ENCODE measurements around the gene PKNOX2. TPM values are rescaled to one million over a fixed set of nuclear protein-coding genes. Genes with fewer than 3 reads are reported as not detected.

The PKNOX2 gene
- total RNA-seq, 1 experiment from 2014 or later = 3.7 TPM

DNA sequence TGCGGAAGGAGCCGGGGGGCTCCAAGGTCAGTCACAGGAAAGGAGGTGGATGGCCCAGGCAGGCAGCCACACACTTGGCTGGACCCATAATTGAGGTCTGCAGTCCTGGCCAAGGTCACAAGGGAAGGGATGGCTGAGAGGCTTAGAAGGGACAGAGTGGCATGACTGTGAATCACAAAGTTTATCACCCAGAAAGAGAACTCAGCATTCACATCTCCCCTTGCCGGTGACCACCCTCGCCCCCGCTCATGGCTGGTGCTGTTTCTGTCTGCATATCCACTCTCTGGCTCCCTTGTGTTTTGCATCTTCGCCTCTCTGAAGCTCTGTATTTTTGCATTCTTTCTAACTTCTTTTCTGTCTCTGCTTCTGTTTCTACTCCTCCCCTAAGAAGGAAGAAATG, 214.0 kb downstream of the PKNOX2 start (continued):
- TF ChIP-seq OVOL2 (CRISPR knock-in tag; IDR thresholded peaks at IDR 0.05; ENCODE audit: borderline replicate concordance) = no peak
- TF ChIP-seq ELF4 (CRISPR knock-in tag; IDR thresholded peaks at IDR 0.05; ENCODE audit: low read depth) = no peak
- no peak for TF ChIP-seq SMAD3 (CRISPR knock-in tag; IDR thresholded peaks at IDR 0.05; ENCODE audit: borderline replicate concordance)
- no peak for TF ChIP-seq ZNF532 (CRISPR knock-in tag; IDR thresholded peaks at IDR 0.05; ENCODE audit: borderline replicate concordance)
- TF ChIP-seq MAX (CRISPR knock-in tag; IDR thresholded peaks at IDR 0.05) = no peak
- no peak for TF ChIP-seq TEAD4 (CRISPR knock-in tag; IDR thresholded peaks at IDR 0.05)
- no peak for TF ChIP-seq E2F5 (CRISPR knock-in tag; IDR thresholded peaks at IDR 0.05)
- TF ChIP-seq, protein P1, sequence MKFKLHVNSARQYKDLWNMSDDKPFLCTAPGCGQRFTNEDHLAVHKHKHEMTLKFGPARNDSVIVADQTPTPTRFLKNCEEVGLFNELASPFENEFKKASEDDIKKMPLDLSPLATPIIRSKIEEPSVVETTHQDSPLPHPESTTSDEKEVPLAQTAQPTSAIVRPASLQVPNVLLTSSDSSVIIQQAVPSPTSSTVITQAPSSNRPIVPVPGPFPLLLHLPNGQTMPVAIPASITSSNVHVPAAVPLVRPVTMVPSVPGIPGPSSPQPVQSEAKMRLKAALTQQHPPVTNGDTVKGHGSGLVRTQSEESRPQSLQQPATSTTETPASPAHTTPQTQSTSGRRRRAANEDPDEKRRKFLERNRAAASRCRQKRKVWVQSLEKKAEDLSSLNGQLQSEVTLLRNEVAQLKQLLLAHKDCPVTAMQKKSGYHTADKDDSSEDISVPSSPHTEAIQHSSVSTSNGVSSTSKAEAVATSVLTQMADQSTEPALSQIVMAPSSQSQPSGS (CRISPR knock-in tag; IDR thresholded peaks at IDR 0.05; ENCODE audit: borderline replicate concordance, low read depth) = no peak
- TF ChIP-seq CREB1 (CRISPR knock-in tag; IDR thresholded peaks at IDR 0.05) = no peak

DNA sequence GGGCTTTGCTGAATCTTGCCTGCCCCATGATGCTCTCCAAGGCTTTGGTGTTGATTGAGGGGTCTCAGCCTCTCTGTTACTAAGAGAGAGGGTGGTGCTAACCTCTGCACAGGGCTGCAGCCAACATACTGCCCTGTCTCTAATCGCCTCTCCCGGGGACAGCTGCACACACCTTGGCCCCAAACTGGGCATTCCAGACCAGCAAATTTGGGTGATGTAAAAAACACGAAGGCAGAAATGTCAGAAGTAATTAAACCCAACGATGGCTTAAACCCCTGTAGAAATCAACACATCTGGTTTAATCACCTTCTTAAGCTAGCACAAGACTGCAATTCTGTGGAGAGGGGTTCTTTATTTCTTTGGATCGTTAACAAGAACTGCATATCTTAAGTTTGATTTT, 215.0 kb downstream of the PKNOX2 start:
- ChIA-PET POLR2A (no interaction called here), CTCF (interaction anchor here (0.6 to 2.9 kb wide), 6 partner anchors 15 to 70 kb away, joined by 3 to 13 read pairs (median 6); no protein-coding TSS in a partner anchor)
- H3K27ac Mint-ChIP-seq = no peak overlapping the region
- no peak for TF ChIP-seq GABPB1 (CRISPR knock-in tag; IDR thresholded peaks at IDR 0.05)
- TF ChIP-seq TP53 (CRISPR knock-in tag; IDR thresholded peaks at IDR 0.05) = no peak
- no peak for TF ChIP-seq TEAD4 (CRISPR knock-in tag; IDR thresholded peaks at IDR 0.05)
- TF ChIP-seq SMAD4 (CRISPR knock-in tag; IDR thresholded peaks at IDR 0.05) = no peak
- TF ChIP-seq, protein P2, sequence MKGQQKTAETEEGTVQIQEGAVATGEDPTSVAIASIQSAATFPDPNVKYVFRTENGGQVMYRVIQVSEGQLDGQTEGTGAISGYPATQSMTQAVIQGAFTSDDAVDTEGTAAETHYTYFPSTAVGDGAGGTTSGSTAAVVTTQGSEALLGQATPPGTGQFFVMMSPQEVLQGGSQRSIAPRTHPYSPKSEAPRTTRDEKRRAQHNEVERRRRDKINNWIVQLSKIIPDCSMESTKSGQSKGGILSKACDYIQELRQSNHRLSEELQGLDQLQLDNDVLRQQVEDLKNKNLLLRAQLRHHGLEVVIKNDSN (CRISPR knock-in tag; IDR thresholded peaks at IDR 0.05) = no peak
- no peak for TF ChIP-seq CREB1 (CRISPR knock-in tag; IDR thresholded peaks at IDR 0.05)
- no peak for TF ChIP-seq ZNF317 (CRISPR knock-in tag; IDR thresholded peaks at IDR 0.05; ENCODE audit: borderline replicate concordance, low read depth)
- H3K4me1 Mint-ChIP-seq = peaks cover 34% of the 10 kb centered on the region
- no peak overlapping the region for H3K4me3 Mint-ChIP-seq
- no peaks in the 10 kb centered on the region for H3K36me3 Mint-ChIP-seq
- H3K9me3 Mint-ChIP-seq = no peaks in the 10 kb centered on the region
- ATAC-seq (no peak), DNase-seq (ENCODE audit: low spot score) (no peak)
- H3K27me3 Mint-ChIP-seq (ENCODE audit: low read depth) = no peaks in the 10 kb centered on the region

- Mint-ChIP-seq H3K4me1 (peaks cover 34% of the 10 kb centered on the region), H3K9me3 (no peaks in the 10 kb centered on the region), H3K36me3 (no peaks in the 10 kb centered on the region), H3K4me3 (no peak overlapping the region), H3K27me3 (ENCODE audit: low read depth) (no peaks in the 10 kb centered on the region), H3K27ac (no peak overlapping the region)
- ATAC-seq = no peak
- ChIA-PET POLR2A (no interaction called here), CTCF (interaction anchor here (1.2 to 2.9 kb wide), 5 partner anchors 16 to 53 kb away, joined by 3 to 13 read pairs (median 7); no protein-coding TSS in a partner anchor)
- no peak for DNase-seq (ENCODE audit: low spot score)
- no peak for TF ChIP-seq NFATC4 (CRISPR knock-in tag; IDR thresholded peaks at IDR 0.05)
- TF ChIP-seq, protein P3, sequence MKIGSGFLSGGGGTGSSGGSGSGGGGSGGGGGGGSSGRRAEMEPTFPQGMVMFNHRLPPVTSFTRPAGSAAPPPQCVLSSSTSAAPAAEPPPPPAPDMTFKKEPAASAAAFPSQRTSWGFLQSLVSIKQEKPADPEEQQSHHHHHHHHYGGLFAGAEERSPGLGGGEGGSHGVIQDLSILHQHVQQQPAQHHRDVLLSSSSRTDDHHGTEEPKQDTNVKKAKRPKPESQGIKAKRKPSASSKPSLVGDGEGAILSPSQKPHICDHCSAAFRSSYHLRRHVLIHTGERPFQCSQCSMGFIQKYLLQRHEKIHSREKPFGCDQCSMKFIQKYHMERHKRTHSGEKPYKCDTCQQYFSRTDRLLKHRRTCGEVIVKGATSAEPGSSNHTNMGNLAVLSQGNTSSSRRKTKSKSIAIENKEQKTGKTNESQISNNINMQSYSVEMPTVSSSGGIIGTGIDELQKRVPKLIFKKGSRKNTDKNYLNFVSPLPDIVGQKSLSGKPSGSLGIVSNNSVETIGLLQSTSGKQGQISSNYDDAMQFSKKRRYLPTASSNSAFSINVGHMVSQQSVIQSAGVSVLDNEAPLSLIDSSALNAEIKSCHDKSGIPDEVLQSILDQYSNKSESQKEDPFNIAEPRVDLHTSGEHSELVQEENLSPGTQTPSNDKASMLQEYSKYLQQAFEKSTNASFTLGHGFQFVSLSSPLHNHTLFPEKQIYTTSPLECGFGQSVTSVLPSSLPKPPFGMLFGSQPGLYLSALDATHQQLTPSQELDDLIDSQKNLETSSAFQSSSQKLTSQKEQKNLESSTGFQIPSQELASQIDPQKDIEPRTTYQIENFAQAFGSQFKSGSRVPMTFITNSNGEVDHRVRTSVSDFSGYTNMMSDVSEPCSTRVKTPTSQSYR (CRISPR knock-in tag; IDR thresholded peaks at IDR 0.05) = no peak
- no peak for TF ChIP-seq ZNF396 (CRISPR knock-in tag; IDR thresholded peaks at IDR 0.05; ENCODE audit: borderline replicate concordance)
- no peak for TF ChIP-seq CDX4 (CRISPR knock-in tag; IDR thresholded peaks at IDR 0.05; ENCODE audit: borderline replicate concordance)
- TF ChIP-seq SOX15 (CRISPR knock-in tag; IDR thresholded peaks at IDR 0.05) = no peak
- no peak for TF ChIP-seq ESRRA (CRISPR knock-in tag; IDR thresholded peaks at IDR 0.05; ENCODE audit: borderline replicate concordance)
- no peak for TF ChIP-seq TP53 (CRISPR knock-in tag; IDR thresholded peaks at IDR 0.05)
- TF ChIP-seq, protein P4, sequence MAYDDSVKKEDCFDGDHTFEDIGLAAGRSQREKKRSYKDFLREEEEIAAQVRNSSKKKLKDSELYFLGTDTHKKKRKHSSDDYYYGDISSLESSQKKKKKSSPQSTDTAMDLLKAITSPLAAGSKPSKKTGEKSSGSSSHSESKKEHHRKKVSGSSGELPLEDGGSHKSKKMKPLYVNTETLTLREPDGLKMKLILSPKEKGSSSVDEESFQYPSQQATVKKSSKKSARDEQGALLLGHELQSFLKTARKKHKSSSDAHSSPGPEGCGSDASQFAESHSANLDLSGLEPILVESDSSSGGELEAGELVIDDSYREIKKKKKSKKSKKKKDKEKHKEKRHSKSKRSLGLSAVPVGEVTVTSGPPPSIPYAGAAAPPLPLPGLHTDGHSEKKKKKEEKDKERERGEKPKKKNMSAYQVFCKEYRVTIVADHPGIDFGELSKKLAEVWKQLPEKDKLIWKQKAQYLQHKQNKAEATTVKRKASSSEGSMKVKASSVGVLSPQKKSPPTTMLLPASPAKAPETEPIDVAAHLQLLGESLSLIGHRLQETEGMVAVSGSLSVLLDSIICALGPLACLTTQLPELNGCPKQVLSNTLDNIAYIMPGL (CRISPR knock-in tag; IDR thresholded peaks at IDR 0.05) = no peak
These were observed 215.4 kb downstream of the PKNOX2 start for GRCh38 chr11:125379981-125380380.

Measured in WTC11 (cell line).